IPS DF 6.9 (cell line): ENCODE data around the gene DPY19L1.
"Not testable (repeated sequence)": the region's sequence is repeated elsewhere in the genome, so short reads cannot be mapped to it uniquely, and the experiment has no call there.

Experiments
- DNase-seq: peaks from one replicate; pipeline ENCODE4 v3.0.0-alpha.2; 2013; ENCODE audit warnings: low read depth, low spot score
- H3K27ac ChIP-seq: one replicate; pipeline ENCODE4 v1.5.1; 2013; ENCODE audit warnings: low read length, control low read depth
- H3K27me3 ChIP-seq: 2 replicates; pipeline ENCODE4 v1.6.1; 2013; ENCODE audit warnings: mild to moderate bottlenecking, low read length; ENCODE audit not compliant: control insufficient read depth, insufficient read depth
- H3K36me3 ChIP-seq: 2 replicates; pipeline ENCODE4 v1.6.1; 2013; ENCODE audit warnings: low read length; ENCODE audit not compliant: control insufficient read depth, insufficient read depth
- H3K4me1 ChIP-seq: 2 replicates; pipeline ENCODE4 v1.6.1; 2013; ENCODE audit warnings: low read length; ENCODE audit not compliant: control insufficient read depth, insufficient read depth
- H3K4me3 ChIP-seq: 2 replicates; pipeline ENCODE4 v1.5.1; 2013; ENCODE audit warnings: mild to moderate bottlenecking, low read length
- H3K9me3 ChIP-seq: 2 replicates; pipeline ENCODE4 v1.6.1; 2013; ENCODE audit warnings: low read length, inconsistent platforms; ENCODE audit not compliant: control insufficient read depth, insufficient read depth
- WGBS: extraction: QIAGEN DNeasy Blood & Tissue Kit; methylation state at CpG from one replicate; pipeline ENCODE4 v1.1.7; 2013; ENCODE audit warnings: mixed read lengths, missing lambda C conversion rate; ENCODE audit not compliant: insufficient read length, insufficient coverage; 5-methylcytosine and 5-hydroxymethylcytosine counted together

DPY19L1 gene

GRCh38 chr7:34920470-34920869 lies 116.8 kb downstream of the DPY19L1 start:
- H3K27ac ChIP-seq, H3K9me3 ChIP-seq, H3K4me3 ChIP-seq, H3K36me3 ChIP-seq, H3K27me3 ChIP-seq, H3K4me1 ChIP-seq, DNase-seq: not testable (repeated sequence)
- WGBS, result no CpG with 5 or more reads among the region's 4 CpGs

GRCh38 chr7:34919038-34919437 lies 118.2 kb downstream of the DPY19L1 start:
- DNase-seq, H3K9me3 ChIP-seq, H3K27ac ChIP-seq, H3K36me3 ChIP-seq, H3K4me1 ChIP-seq, H3K4me3 ChIP-seq, H3K27me3 ChIP-seq: not testable (repeated sequence)
- WGBS, result no CpG with 5 or more reads among the region's 2 CpGs

- H3K27ac ChIP-seq, H3K36me3 ChIP-seq, H3K27me3 ChIP-seq, H3K4me1 ChIP-seq, H3K4me3 ChIP-seq, DNase-seq, H3K9me3 ChIP-seq: not testable (repeated sequence)
- no CpG with 5 or more reads among the region's 6 CpGs for WGBS
Measured at GRCh38 chr7:34918198-34918861, 119.0 kb downstream of the DPY19L1 start.

- H3K9me3 ChIP-seq, H3K27me3 ChIP-seq, H3K4me1 ChIP-seq, H3K36me3 ChIP-seq, H3K27ac ChIP-seq, H3K4me3 ChIP-seq, DNase-seq: not testable (repeated sequence)
- WGBS, result no CpG with 5 or more reads among the region's 4 CpGs
Measured at GRCh38 chr7:34917515-34917914, 119.8 kb downstream of the DPY19L1 start.

- WGBS, result no CpG with 5 or more reads among the region's 2 CpGs
- no peaks in the 10 kb centered on the region for H3K36me3 ChIP-seq
- no peak for DNase-seq
- no peaks in the 10 kb centered on the region for H3K9me3 ChIP-seq
- no peaks in the 10 kb centered on the region for H3K27me3 ChIP-seq
- H3K4me1 ChIP-seq, result no peaks in the 10 kb centered on the region
- H3K4me3 ChIP-seq, result no peak overlapping the region
- H3K27ac ChIP-seq, result no peak overlapping the region
Measured at GRCh38 chr7:34916267-34916666, 121.0 kb downstream of the DPY19L1 start.

- Histone ChIP-seq H3K27me3 (no peaks in the 10 kb centered on the region), H3K27ac (no peak overlapping the region), H3K4me3 (no peak overlapping the region), H3K4me1 (no peaks in the 10 kb centered on the region), H3K9me3 (no peaks in the 10 kb centered on the region), H3K36me3 (no peaks in the 10 kb centered on the region)
- no CpG with 5 or more reads among the region's 2 CpGs for WGBS
- DNase-seq, result no peak
Measured at GRCh38 chr7:34912236-34912635, 125.0 kb downstream of the DPY19L1 start.

GRCh38 chr7:34906266-34906850 lies 130.9 kb downstream of the DPY19L1 start:
- not testable (repeated sequence) for DNase-seq, H3K9me3 ChIP-seq, H3K36me3 ChIP-seq, H3K4me1 ChIP-seq, H3K27ac ChIP-seq, H3K27me3 ChIP-seq
- WGBS, result no CpG with 5 or more reads among the region's 30 CpGs
- H3K4me3 ChIP-seq, result peak overlapping the region; percentile 20; the same call in 1 of the 2 replicates

- H3K36me3 ChIP-seq, result no peaks in the 10 kb centered on the region
- WGBS, result no CpG with 5 or more reads among the region's 4 CpGs
- no peaks in the 10 kb centered on the region for H3K9me3 ChIP-seq
Measured at GRCh38 chr7:34904987-34905386, 132.3 kb downstream of the DPY19L1 start.

GRCh38 chr7:34903921-34904320 lies 133.4 kb downstream of the DPY19L1 start:
- not testable (repeated sequence) for H3K4me3 ChIP-seq, H3K27ac ChIP-seq, H3K36me3 ChIP-seq, H3K4me1 ChIP-seq, H3K27me3 ChIP-seq, DNase-seq, H3K9me3 ChIP-seq
- no CpG with 5 or more reads among the region's 2 CpGs for WGBS

More at GRCh38 chr7:34904987-34905386, 132.3 kb downstream of the DPY19L1 start:
- no peaks in the 10 kb centered on the region for H3K27me3 ChIP-seq
- H3K4me1 ChIP-seq, result peaks cover 4% of the 10 kb centered on the region; the same call in 1 of the 2 replicates
- no peak overlapping the region for H3K4me3 ChIP-seq
- DNase-seq, result no peak
- no peak overlapping the region for H3K27ac ChIP-seq

- Histone ChIP-seq H3K36me3 (no peaks in the 10 kb centered on the region), H3K27ac (no peak overlapping the region), H3K27me3 (no peaks in the 10 kb centered on the region), H3K4me3 (no peak overlapping the region), H3K9me3 (no peaks in the 10 kb centered on the region), H3K4me1 (peaks cover 4% of the 10 kb centered on the region; the same call in 1 of the 2 replicates)
- no CpG with 5 or more reads among the region's 6 CpGs for WGBS
- no peak for DNase-seq
Measured at GRCh38 chr7:34902182-34902581, 135.1 kb downstream of the DPY19L1 start.
